ENCODE results near the gene CRISP1. TPM values are rescaled to one million over a fixed set of nuclear protein-coding genes. Genes with fewer than 3 reads are reported as not detected.

CRISP1 gene
- total and polyA plus RNA-seq, 9 of the 15 experiments (the other 6 are each of a cell fraction or from before 2014, with no cell fraction given) = not detected

DNA sequence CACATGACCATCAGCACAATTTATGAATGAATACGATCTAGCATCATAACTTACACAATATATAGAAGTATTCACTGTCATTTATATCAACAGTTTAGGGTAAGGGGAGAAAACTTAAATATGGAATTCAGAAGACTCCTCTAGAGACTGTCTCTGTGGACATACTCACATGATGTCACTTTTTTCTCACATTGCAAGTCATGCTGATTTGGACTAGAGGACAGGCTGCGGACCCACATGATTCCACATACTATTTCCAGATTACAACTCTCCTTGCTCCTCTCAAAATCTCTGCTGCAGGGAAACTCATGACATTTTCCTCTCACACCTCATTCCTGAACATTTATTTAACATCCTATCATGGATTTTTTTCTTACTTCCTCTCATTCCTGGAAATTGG is 13.4 kb downstream of the CRISP1 start (continued):
- TF ChIP-seq, protein P1, sequence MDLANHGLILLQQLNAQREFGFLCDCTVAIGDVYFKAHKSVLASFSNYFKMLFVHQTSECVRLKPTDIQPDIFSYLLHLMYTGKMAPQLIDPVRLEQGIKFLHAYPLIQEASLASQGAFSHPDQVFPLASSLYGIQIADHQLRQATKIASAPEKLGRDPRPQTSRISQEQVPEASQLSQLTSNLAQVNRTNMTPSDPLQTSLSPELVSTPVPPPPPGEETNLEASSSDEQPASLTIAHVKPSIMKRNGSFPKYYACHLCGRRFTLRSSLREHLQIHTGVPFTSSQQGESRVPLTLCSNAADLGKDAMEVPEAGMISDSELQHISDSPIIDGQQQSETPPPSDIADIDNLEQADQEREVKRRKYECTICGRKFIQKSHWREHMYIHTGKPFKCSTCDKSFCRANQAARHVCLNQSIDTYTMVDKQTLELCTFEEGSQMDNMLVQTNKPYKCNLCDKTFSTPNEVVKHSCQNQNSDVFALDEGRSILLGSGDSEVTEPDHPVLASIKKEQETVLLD (IDR thresholded peaks at IDR 0.05) = no peak
- TF ChIP-seq ZNF124 (CRISPR knock-in tag; IDR thresholded peaks at IDR 0.05) = no peak
- no peak for TF ChIP-seq ZNF197 (CRISPR knock-in tag; IDR thresholded peaks at IDR 0.05; ENCODE audit: low read depth)
- TF ChIP-seq NEUROD1 (IDR thresholded peaks at IDR 0.05; ENCODE audit: borderline replicate concordance, low read depth, low read length, partially characterized antibody) = no peak
- no peak for TF ChIP-seq RBM39 (optimal IDR thresholded peaks at IDR 0.05; ENCODE audit: low read depth, low read length)
- TF ChIP-seq KHSRP (IDR thresholded peaks at IDR 0.05) = no peak
- TF ChIP-seq ZNF551 (CRISPR knock-in tag; IDR thresholded peaks at IDR 0.05) = no peak
- TF ChIP-seq ZNF57 (CRISPR knock-in tag; IDR thresholded peaks at IDR 0.05) = no peak
- TF ChIP-seq, protein P2, sequence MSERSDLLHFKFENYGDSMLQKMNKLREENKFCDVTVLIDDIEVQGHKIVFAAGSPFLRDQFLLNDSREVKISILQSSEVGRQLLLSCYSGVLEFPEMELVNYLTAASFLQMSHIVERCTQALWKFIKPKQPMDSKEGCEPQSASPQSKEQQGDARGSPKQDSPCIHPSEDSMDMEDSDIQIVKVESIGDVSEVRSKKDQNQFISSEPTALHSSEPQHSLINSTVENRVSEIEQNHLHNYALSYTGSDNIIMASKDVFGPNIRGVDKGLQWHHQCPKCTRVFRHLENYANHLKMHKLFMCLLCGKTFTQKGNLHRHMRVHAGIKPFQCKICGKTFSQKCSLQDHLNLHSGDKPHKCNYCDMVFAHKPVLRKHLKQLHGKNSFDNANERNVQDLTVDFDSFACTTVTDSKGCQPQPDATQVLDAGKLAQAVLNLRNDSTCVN (CRISPR knock-in tag; IDR thresholded peaks at IDR 0.05) = no peak
- no peak for TF ChIP-seq ZNF24 (IDR thresholded peaks at IDR 0.05)
- no peak for TF ChIP-seq SP2 (IDR thresholded peaks at IDR 0.05; ENCODE audit: extremely low read depth, low read depth, low read length, poor library complexity, severe bottlenecking)
- no peak for TF ChIP-seq GTF2A2 (tag; IDR thresholded peaks at IDR 0.05)
- TF ChIP-seq BRD9 (IDR thresholded peaks at IDR 0.05; ENCODE audit: low read depth, partially characterized antibody) = no peak
- TF ChIP-seq, protein P3, sequence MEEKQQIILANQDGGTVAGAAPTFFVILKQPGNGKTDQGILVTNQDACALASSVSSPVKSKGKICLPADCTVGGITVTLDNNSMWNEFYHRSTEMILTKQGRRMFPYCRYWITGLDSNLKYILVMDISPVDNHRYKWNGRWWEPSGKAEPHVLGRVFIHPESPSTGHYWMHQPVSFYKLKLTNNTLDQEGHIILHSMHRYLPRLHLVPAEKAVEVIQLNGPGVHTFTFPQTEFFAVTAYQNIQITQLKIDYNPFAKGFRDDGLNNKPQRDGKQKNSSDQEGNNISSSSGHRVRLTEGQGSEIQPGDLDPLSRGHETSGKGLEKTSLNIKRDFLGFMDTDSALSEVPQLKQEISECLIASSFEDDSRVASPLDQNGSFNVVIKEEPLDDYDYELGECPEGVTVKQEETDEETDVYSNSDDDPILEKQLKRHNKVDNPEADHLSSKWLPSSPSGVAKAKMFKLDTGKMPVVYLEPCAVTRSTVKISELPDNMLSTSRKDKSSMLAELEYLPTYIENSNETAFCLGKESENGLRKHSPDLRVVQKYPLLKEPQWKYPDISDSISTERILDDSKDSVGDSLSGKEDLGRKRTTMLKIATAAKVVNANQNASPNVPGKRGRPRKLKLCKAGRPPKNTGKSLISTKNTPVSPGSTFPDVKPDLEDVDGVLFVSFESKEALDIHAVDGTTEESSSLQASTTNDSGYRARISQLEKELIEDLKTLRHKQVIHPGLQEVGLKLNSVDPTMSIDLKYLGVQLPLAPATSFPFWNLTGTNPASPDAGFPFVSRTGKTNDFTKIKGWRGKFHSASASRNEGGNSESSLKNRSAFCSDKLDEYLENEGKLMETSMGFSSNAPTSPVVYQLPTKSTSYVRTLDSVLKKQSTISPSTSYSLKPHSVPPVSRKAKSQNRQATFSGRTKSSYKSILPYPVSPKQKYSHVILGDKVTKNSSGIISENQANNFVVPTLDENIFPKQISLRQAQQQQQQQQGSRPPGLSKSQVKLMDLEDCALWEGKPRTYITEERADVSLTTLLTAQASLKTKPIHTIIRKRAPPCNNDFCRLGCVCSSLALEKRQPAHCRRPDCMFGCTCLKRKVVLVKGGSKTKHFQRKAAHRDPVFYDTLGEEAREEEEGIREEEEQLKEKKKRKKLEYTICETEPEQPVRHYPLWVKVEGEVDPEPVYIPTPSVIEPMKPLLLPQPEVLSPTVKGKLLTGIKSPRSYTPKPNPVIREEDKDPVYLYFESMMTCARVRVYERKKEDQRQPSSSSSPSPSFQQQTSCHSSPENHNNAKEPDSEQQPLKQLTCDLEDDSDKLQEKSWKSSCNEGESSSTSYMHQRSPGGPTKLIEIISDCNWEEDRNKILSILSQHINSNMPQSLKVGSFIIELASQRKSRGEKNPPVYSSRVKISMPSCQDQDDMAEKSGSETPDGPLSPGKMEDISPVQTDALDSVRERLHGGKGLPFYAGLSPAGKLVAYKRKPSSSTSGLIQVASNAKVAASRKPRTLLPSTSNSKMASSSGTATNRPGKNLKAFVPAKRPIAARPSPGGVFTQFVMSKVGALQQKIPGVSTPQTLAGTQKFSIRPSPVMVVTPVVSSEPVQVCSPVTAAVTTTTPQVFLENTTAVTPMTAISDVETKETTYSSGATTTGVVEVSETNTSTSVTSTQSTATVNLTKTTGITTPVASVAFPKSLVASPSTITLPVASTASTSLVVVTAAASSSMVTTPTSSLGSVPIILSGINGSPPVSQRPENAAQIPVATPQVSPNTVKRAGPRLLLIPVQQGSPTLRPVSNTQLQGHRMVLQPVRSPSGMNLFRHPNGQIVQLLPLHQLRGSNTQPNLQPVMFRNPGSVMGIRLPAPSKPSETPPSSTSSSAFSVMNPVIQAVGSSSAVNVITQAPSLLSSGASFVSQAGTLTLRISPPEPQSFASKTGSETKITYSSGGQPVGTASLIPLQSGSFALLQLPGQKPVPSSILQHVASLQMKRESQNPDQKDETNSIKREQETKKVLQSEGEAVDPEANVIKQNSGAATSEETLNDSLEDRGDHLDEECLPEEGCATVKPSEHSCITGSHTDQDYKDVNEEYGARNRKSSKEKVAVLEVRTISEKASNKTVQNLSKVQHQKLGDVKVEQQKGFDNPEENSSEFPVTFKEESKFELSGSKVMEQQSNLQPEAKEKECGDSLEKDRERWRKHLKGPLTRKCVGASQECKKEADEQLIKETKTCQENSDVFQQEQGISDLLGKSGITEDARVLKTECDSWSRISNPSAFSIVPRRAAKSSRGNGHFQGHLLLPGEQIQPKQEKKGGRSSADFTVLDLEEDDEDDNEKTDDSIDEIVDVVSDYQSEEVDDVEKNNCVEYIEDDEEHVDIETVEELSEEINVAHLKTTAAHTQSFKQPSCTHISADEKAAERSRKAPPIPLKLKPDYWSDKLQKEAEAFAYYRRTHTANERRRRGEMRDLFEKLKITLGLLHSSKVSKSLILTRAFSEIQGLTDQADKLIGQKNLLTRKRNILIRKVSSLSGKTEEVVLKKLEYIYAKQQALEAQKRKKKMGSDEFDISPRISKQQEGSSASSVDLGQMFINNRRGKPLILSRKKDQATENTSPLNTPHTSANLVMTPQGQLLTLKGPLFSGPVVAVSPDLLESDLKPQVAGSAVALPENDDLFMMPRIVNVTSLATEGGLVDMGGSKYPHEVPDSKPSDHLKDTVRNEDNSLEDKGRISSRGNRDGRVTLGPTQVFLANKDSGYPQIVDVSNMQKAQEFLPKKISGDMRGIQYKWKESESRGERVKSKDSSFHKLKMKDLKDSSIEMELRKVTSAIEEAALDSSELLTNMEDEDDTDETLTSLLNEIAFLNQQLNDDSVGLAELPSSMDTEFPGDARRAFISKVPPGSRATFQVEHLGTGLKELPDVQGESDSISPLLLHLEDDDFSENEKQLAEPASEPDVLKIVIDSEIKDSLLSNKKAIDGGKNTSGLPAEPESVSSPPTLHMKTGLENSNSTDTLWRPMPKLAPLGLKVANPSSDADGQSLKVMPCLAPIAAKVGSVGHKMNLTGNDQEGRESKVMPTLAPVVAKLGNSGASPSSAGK (IDR thresholded peaks at IDR 0.05) = peak; percentile 63
- TF ChIP-seq NFE2L1 (tag; IDR thresholded peaks at IDR 0.05; ENCODE audit: borderline replicate concordance, low read depth) = no peak
- TF ChIP-seq NCOA4 (IDR thresholded peaks at IDR 0.05; ENCODE audit: partially characterized antibody) = no peak

Measured in K562 (cell line).